K562 (cell line): ENCODE measurements around the gene MIX23. TPM values are rescaled to one million over a fixed set of nuclear protein-coding genes. Genes with fewer than 3 reads are reported as not detected.
A peak's percentile ranks its signal among the peaks of the same experiment; 100 is the strongest.

Experiments
- CBX5 ChIP-seq: IDR thresholded peaks from 2 replicates; pipeline ENCODE4 v1.6.1; 2014; ENCODE audit warnings: low read depth, borderline replicate concordance
- FUS ChIP-seq: fragments of 200-400 bp; formaldehyde crosslinking; optimal IDR thresholded peaks from 2 replicates; pipeline ENCODE3; 2017; ENCODE audit warnings: low read depth, low read length
- NONO ChIP-seq, 2 experiments: fragments of 200-400 bp in 1 of 2; fragments of 450-650 bp in 1 of 2; formaldehyde crosslinking in 1 of 2; IDR thresholded peaks; 2 replicates each; pipeline ENCODE4 v1.6.1; 2017; ENCODE audit warnings: low read depth in 2 of 2, mild to moderate bottlenecking in 2 of 2, moderate library complexity in 2 of 2, low read length in 1 of 2
- PCBP2 ChIP-seq: fragments of 200-400 bp; formaldehyde crosslinking; IDR thresholded peaks from 2 replicates; pipeline ENCODE4 v1.6.1; 2018; ENCODE audit warnings: low read length, low read depth, mild to moderate bottlenecking, moderate library complexity; ENCODE audit not compliant: poor library complexity, severe bottlenecking
- POLR2B ChIP-seq: fragments of 450-650 bp; IDR thresholded peaks from 2 replicates; pipeline ENCODE4 v1.6.1; 2018; ENCODE audit warnings: low read depth; ENCODE audit not compliant: partially characterized antibody
- ZNF668 ChIP-seq: fragments of 250-450 bp; sonication (Bioruptor Pico); IDR thresholded peaks from 2 replicates; pipeline ENCODE4 v1.8.0; 2022; ENCODE audit warnings: mild to moderate bottlenecking, inconsistent platforms
- polyA plus RNA-seq, 8 experiments: library from polyadenylated mRNA; depleted of rRNA in 4 of 8; stranded (reverse) in 5 of 8; unstranded in 3 of 8; fragments of >200 nt; fragmentation: Nextera tagmentation in 2 of 8; fragmentation: Illumina TruSeq in 1 of 8; extraction: Ambion mirVana in 2 of 8; extraction: Trizol in 1 of 8; gene quantifications; 2 replicates each; pipeline versions ENCODE4 v1.2.1 to v1.2.3, GENCODE V29; 2011 to 2014; ENCODE audit warnings: inconsistent platforms in 1 of 8, missing spikeins in 1 of 8
- total RNA-seq, 7 experiments: library from RNA; depleted of rRNA in 6 of 7; stranded (reverse); fragments of >200 nt in 6 of 7; fragmentation: Illumina TruSeq in 2 of 7; extraction: Trizol in 2 of 7; gene quantifications; 2 replicates each; pipeline versions ENCODE4 v1.2.1 to v1.2.3, GENCODE V29; 2011 to 2021; ENCODE audit warnings: low replicate concordance in 1 of 7
- TF ChIP-seq, protein P1 (sequence below), 2 experiments: fragments of 450-650 bp; formaldehyde crosslinking in 1 of 2; IDR thresholded peaks; 2 replicates each; pipeline versions ENCODE4 v1.4.0 to v1.6.1; 2014 to 2020; ENCODE audit warnings: mild to moderate bottlenecking in 2 of 2, borderline replicate concordance in 1 of 2, low read depth in 1 of 2
- TF ChIP-seq, protein P2 (sequence below): fragments of 450-650 bp; formaldehyde crosslinking; IDR thresholded peaks from 2 replicates; pipeline ENCODE4 v1.4.0; 2022; ENCODE audit warnings: missing genetic modification characterization
- TF ChIP-seq, protein P3 (sequence below): sonication (generic); formaldehyde crosslinking; IDR thresholded peaks from 2 replicates; pipeline ENCODE4 v1.8.1; 2023; ENCODE audit warnings: mild to moderate bottlenecking, missing genetic modification reagents
- TF ChIP-seq, protein P4 (sequence below), 2 experiments: fragments of 450-650 bp; conservative IDR thresholded peaks; 2 replicates each; pipeline ENCODE4 v1.6.1; 2017; ENCODE audit warnings: mild to moderate bottlenecking in 2 of 2, moderate library complexity in 2 of 2
- TF ChIP-seq, protein P5 (sequence below): fragments of 250-450 bp; sonication (Bioruptor Pico); IDR thresholded peaks from 2 replicates; pipeline ENCODE4 v1.8.0; 2021; ENCODE audit warnings: moderate library complexity, mild to moderate bottlenecking, inconsistent platforms

Gene MIX23
- total and polyA plus RNA-seq, 9 of the 15 experiments (the other 6 are each of a cell fraction or from before 2014, with no cell fraction given), result 45.5 to 185 (median 106) TPM

DNA sequence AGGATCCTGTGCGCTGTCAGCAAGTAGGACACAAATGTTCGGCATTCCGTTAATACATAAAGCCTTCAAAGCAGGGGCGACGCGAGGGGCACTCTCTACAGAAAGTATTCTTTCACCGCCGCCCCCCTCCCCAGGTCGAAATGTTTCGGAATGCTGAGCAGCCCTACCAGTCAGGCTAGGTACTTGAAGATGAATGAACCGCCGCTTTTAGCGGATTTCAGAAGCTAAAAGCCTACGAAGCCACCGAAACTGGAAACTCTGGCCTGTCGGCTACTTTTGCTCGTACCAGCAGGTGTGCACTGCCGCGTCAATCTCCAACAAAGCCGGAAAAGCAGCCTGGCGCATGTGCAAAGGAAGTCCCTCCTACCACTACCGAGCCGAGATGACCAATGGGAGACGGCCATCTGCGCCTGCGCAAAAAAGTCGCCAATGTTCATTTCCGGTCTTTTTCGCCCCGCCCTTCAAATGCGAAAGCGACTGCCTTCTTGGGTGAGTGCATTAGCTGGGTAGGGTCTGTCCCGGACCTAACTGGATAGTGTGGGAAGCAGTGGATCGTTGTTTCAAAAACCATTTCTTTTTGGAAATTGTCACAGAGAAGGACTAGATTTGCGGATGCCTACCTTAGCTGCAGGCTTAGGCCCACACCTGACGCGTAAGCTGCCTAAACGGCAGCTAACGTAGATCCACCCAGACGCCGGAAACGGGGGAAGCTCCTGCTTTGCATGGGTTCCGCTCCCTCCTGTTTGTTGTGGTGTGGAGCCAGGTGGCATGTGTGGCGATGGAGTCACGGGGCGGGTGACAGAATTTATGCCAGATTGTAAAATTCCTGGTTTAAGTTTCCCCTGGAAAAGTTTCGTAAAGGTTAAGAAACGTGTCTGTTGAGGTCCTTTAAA, 33.0 kb upstream of the MIX23 start, which contains the start of gene WDR5B (continued):
- TF ChIP-seq, protein P1, sequence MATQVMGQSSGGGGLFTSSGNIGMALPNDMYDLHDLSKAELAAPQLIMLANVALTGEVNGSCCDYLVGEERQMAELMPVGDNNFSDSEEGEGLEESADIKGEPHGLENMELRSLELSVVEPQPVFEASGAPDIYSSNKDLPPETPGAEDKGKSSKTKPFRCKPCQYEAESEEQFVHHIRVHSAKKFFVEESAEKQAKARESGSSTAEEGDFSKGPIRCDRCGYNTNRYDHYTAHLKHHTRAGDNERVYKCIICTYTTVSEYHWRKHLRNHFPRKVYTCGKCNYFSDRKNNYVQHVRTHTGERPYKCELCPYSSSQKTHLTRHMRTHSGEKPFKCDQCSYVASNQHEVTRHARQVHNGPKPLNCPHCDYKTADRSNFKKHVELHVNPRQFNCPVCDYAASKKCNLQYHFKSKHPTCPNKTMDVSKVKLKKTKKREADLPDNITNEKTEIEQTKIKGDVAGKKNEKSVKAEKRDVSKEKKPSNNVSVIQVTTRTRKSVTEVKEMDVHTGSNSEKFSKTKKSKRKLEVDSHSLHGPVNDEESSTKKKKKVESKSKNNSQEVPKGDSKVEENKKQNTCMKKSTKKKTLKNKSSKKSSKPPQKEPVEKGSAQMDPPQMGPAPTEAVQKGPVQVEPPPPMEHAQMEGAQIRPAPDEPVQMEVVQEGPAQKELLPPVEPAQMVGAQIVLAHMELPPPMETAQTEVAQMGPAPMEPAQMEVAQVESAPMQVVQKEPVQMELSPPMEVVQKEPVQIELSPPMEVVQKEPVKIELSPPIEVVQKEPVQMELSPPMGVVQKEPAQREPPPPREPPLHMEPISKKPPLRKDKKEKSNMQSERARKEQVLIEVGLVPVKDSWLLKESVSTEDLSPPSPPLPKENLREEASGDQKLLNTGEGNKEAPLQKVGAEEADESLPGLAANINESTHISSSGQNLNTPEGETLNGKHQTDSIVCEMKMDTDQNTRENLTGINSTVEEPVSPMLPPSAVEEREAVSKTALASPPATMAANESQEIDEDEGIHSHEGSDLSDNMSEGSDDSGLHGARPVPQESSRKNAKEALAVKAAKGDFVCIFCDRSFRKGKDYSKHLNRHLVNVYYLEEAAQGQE (IDR thresholded peaks at IDR 0.05; ENCODE audit: borderline replicate concordance), result no peak
- TF ChIP-seq, protein P1 (CRISPR knock-in tag; IDR thresholded peaks at IDR 0.05; ENCODE audit: low read depth), result no peak
- TF ChIP-seq, protein P2, sequence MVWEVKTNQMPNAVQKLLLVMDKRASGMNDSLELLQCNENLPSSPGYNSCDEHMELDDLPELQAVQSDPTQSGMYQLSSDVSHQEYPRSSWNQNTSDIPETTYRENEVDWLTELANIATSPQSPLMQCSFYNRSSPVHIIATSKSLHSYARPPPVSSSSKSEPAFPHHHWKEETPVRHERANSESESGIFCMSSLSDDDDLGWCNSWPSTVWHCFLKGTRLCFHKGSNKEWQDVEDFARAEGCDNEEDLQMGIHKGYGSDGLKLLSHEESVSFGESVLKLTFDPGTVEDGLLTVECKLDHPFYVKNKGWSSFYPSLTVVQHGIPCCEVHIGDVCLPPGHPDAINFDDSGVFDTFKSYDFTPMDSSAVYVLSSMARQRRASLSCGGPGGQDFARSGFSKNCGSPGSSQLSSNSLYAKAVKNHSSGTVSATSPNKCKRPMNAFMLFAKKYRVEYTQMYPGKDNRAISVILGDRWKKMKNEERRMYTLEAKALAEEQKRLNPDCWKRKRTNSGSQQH, result no peak
- TF ChIP-seq, protein P3, sequence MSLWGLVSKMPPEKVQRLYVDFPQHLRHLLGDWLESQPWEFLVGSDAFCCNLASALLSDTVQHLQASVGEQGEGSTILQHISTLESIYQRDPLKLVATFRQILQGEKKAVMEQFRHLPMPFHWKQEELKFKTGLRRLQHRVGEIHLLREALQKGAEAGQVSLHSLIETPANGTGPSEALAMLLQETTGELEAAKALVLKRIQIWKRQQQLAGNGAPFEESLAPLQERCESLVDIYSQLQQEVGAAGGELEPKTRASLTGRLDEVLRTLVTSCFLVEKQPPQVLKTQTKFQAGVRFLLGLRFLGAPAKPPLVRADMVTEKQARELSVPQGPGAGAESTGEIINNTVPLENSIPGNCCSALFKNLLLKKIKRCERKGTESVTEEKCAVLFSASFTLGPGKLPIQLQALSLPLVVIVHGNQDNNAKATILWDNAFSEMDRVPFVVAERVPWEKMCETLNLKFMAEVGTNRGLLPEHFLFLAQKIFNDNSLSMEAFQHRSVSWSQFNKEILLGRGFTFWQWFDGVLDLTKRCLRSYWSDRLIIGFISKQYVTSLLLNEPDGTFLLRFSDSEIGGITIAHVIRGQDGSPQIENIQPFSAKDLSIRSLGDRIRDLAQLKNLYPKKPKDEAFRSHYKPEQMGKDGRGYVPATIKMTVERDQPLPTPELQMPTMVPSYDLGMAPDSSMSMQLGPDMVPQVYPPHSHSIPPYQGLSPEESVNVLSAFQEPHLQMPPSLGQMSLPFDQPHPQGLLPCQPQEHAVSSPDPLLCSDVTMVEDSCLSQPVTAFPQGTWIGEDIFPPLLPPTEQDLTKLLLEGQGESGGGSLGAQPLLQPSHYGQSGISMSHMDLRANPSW (CRISPR knock-in tag), result no peak
- no peak for TF ChIP-seq CBX5
- no peak for TF ChIP-seq FUS
- TF ChIP-seq, protein P4, sequence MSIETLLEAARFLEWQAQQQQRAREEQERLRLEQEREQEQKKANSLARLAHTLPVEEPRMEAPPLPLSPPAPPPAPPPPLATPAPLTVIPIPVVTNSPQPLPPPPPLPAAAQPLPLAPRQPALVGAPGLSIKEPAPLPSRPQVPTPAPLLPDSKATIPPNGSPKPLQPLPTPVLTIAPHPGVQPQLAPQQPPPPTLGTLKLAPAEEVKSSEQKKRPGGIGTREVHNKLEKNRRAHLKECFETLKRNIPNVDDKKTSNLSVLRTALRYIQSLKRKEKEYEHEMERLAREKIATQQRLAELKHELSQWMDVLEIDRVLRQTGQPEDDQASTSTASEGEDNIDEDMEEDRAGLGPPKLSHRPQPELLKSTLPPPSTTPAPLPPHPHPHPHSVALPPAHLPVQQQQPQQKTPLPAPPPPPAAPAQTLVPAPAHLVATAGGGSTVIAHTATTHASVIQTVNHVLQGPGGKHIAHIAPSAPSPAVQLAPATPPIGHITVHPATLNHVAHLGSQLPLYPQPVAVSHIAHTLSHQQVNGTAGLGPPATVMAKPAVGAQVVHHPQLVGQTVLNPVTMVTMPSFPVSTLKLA (conservative IDR thresholded peaks at IDR 0.05), result peak; percentile 87 to 91
- TF ChIP-seq ZNF668 (CRISPR knock-in tag), result no peak
- TF ChIP-seq, protein P5, sequence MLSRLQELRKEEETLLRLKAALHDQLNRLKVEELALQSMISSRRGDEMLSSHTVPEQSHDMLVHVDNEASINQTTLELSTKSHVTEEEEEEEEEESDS (CRISPR knock-in tag), result no peak
- TF ChIP-seq PCBP2, result no peak
- peak in 1 of 2 experiments; percentile 61; a peak in 1 of 4 replicates for TF ChIP-seq NONO (IDR thresholded peaks at IDR 0.05; ENCODE audit: low read depth in 2 of 2, low read length in 1 of 2)
- peak; percentile 90 for TF ChIP-seq POLR2B
